Esophagus (tissue), 2 donors: ENCODE data around the gene SIK2. TPM values are rescaled to one million over a fixed set of nuclear protein-coding genes. Genes with fewer than 3 reads are reported as not detected.

Experiments
- H3K27ac ChIP-seq, 2 donors: one replicate each; pipeline ENCODE4 v1.5.1; 2013; ENCODE audit warnings: low read depth in 2 of 2, mild to moderate bottlenecking in 2 of 2, inconsistent platforms in 1 of 2, low read length in 1 of 2, moderate library complexity in 1 of 2
- H3K27me3 ChIP-seq, 2 donors: one replicate each; pipeline ENCODE4 v1.6.1; 2013; ENCODE audit warnings: low read length in 2 of 2, control low read depth in 1 of 2, mild to moderate bottlenecking in 1 of 2; ENCODE audit not compliant: insufficient read depth in 2 of 2, control insufficient read depth in 1 of 2
- H3K36me3 ChIP-seq, 2 donors: one replicate each; pipeline ENCODE4 v1.6.1; 2013; ENCODE audit warnings: low read length in 1 of 2; ENCODE audit not compliant: control insufficient read depth in 2 of 2, insufficient read depth in 2 of 2
- H3K4me1 ChIP-seq, 2 donors: one replicate each; pipeline ENCODE4 v1.6.1; 2013; ENCODE audit warnings: low read length in 1 of 2; ENCODE audit not compliant: control insufficient read depth in 2 of 2, insufficient read depth in 2 of 2
- H3K4me3 ChIP-seq, 2 donors: one replicate each; pipeline ENCODE4 v1.5.1; 2013; ENCODE audit warnings: low read length in 2 of 2, mild to moderate bottlenecking in 2 of 2, low read depth in 1 of 2, moderate library complexity in 1 of 2
- H3K9me3 ChIP-seq, 2 donors: one replicate each; pipeline ENCODE4 v1.6.1; 2013; ENCODE audit warnings: mild to moderate bottlenecking in 2 of 2, low read depth in 1 of 2, low read length in 1 of 2, moderate library complexity in 1 of 2; ENCODE audit not compliant: control insufficient read depth in 2 of 2, insufficient read depth in 1 of 2
- WGBS, 2 donors: extraction: QIAGEN DNeasy Blood & Tissue Kit; methylation state at CpG; one replicate each; pipeline ENCODE4 v1.1.7; 2013; 5-methylcytosine and 5-hydroxymethylcytosine counted together
- polyA plus RNA-seq, 2 donors: library from polyadenylated mRNA; stranded (reverse); fragments of 200-250 nt; gene quantifications; one replicate each; pipeline ENCODE4 v1.2.3, GENCODE V29; 2013
- donor health status: healthy with polysubstance abuse.
- donor health status: Bipolar disorder and iron deficiency.

Gene SIK2
- polyA plus RNA-seq, 2 donors = 2.7 to 2.8 TPM

GRCh38 chr11:111719379-111719778 lies 117.1 kb downstream of the SIK2 start:
- H3K4me3 ChIP-seq = no peak overlapping the region
- H3K4me1 ChIP-seq = peaks cover 0 to 3% of the 10 kb centered on the region in 2 donors
- no peak overlapping the region for H3K27ac ChIP-seq
- H3K9me3 ChIP-seq = no peaks in the 10 kb centered on the region
- H3K27me3 ChIP-seq = no peaks in the 10 kb centered on the region
- 80% methylated on average over 2 of the region's 2 CpGs for WGBS, 2 donors
- H3K36me3 ChIP-seq = peaks cover 19 to 37% of the 10 kb centered on the region in 2 donors

DNA sequence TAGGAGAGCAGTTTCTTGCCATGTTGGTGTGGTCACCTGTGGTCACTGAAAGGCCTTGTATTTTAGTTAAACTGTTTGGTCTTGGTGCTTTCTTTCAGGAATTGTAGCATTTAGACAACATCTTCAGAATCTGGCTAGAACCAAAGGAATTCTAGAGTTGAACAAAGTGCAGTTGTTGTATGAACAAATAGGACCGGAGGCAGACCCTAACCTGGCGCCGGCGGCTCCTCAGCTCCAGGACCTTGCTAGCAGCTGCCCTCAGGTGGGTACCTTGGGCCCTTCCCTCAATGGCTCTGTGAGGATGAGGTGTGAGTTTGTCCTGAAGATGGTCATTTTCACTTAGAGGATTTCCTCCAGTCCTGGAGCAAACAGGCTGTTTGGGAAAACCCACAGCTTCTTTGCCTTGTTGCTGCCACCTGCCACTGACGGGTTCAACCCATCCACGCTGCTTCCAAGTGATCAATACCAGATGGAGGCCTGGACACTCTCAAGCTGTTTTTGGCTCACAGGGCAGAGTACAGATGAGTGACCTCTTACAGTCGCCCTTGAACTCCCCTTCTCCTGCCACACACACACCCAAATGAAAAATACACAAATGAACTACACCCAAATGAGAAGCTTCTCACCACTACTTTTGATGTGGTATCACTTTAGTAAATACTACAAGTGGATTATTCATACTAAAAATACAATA lies 118.7 kb downstream of the SIK2 start:
- no peaks in the 10 kb centered on the region for H3K9me3 ChIP-seq
- H3K27me3 ChIP-seq = no peaks in the 10 kb centered on the region
- no peak overlapping the region for H3K4me3 ChIP-seq
- no peak overlapping the region for H3K27ac ChIP-seq
- WGBS, 2 donors = 89 to 91% methylated on average over 7 of the region's 7 CpGs
- peaks cover 0 to 3% of the 10 kb centered on the region in 2 donors for H3K4me1 ChIP-seq
- H3K36me3 ChIP-seq = peaks cover 19 to 44% of the 10 kb centered on the region in 2 donors

DNA sequence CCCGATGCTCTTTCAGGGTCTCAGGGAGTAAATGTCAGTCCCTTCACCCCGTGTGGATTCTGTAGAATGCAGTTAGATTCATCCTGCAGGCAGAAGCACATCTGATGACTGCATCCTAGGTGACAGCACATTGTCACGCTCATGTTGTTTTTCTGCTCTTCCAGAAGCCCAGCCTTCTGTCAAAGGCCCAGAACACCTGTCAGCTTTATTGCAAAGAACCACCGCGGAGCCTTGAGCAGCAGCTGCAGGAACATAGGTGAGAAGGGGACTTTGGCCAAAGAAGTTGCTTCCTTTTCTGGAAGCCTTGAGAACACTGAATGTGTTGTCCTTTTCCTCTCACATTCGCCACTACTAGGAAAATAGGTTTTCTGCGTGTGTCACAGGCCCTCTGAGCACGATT lies 120.3 kb downstream of the SIK2 start:
- 79 to 94% methylated on average over 8 of the region's 8 CpGs for WGBS, 2 donors
- Histone ChIP-seq H3K9me3 (no peaks in the 10 kb centered on the region), H3K27me3 (no peaks in the 10 kb centered on the region), H3K27ac (no peak overlapping the region), H3K36me3 (peaks cover 19 to 54% of the 10 kb centered on the region in 2 donors), H3K4me3 (no peak overlapping the region), H3K4me1 (peaks cover 0 to 3% of the 10 kb centered on the region in 2 donors)

- peaks cover 19 to 54% of the 10 kb centered on the region in 2 donors for H3K36me3 ChIP-seq
Measured at GRCh38 chr11:111723595-111723994, 121.3 kb downstream of the SIK2 start.

DNA sequence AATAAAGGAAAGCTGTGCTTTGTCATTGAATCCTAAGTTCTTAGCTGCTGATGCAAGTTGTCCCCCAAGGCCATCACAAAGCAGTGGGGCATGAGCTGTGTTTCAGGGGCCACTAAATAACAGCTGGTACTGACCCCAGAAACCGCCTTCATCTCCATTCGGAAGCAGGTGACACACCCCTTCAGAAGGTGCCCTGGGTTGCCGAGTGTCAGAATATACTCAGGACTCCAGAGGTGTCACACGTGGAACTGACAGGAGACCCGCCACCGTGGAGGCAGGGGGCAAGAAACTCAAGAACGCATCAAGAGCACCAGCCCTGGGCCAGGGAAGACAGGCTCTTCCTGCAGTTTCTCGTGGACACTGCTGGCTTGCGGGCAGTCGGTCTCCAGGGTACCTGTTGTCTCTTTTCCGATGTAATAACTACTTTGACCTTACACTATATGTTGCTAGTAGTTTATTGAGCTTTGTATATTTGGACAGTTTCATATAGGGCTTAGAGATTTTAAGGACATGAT lies 122.4 kb downstream of the SIK2 start:
- no peaks in the 10 kb centered on the region for H3K9me3 ChIP-seq
- H3K4me1 ChIP-seq = no peaks in the 10 kb centered on the region
- H3K36me3 ChIP-seq = peaks cover 19 to 52% of the 10 kb centered on the region in 2 donors
- no peaks in the 10 kb centered on the region for H3K27me3 ChIP-seq
- no peak overlapping the region for H3K27ac ChIP-seq
- 93% methylated on average over 11 of the region's 11 CpGs for WGBS, 2 donors
- H3K4me3 ChIP-seq = no peak overlapping the region

More at GRCh38 chr11:111723595-111723994, 121.3 kb downstream of the SIK2 start:
- no peaks in the 10 kb centered on the region for H3K27me3 ChIP-seq
- peaks cover 0 to 3% of the 10 kb centered on the region in 2 donors for H3K4me1 ChIP-seq
- H3K4me3 ChIP-seq = no peak overlapping the region
- no peaks in the 10 kb centered on the region for H3K9me3 ChIP-seq
- no peak overlapping the region for H3K27ac ChIP-seq
- WGBS, 2 donors = 86% methylated on average over 15 of the region's 15 CpGs

DNA sequence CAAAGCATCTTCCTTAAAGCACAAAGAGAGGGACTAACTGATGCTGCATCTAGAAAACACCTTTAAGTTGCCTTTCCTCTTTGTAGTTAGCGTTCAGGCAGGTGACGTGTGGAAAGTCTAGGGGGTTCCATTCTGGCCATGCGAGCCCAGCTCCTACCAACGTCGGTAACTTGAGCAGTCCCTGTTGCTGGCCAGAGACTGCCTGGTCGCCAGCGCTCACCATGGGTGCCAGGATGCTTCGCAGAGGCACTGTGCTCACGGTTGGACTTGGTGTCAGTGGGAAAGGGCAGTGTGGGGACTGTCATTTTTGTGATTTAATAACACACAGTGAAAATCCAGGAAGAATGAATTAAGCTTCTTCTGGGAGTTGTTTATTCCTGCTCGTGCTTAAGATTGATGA lies 123.4 kb downstream of the SIK2 start:
- Histone ChIP-seq H3K4me3 (no peak overlapping the region), H3K27ac (no peak overlapping the region), H3K36me3 (peaks cover 19 to 44% of the 10 kb centered on the region in 2 donors), H3K9me3 (no peaks in the 10 kb centered on the region), H3K4me1 (no peaks in the 10 kb centered on the region), H3K27me3 (no peaks in the 10 kb centered on the region)
- WGBS, 2 donors = 87 to 88% methylated on average over 10 of the region's 10 CpGs

DNA sequence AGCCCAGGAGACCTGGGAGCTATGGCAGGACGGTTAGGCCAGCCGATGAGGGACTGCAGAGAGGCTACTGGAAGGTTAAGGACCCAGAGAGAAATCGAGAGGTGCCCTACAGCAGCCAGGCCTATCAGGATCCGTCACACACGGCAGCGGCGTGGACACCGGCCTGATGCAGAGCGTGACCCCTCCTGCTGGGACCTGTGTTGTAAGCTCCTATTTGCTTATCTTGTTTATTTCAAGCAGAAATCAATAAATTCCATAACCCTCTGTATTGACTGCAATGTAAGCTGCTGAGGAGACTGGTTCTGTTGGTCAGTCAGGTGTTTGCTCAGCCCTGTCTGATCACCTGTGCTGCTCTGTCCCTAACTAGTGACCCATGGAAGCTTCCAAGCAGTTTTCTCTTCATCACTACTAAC lies 124.1 kb downstream of the SIK2 start:
- H3K27me3 ChIP-seq = no peaks in the 10 kb centered on the region
- no peak overlapping the region for H3K27ac ChIP-seq
- peaks cover 5% of the 10 kb centered on the region in 2 donors for H3K4me1 ChIP-seq
- WGBS, 2 donors = 91 to 92% methylated on average over 9 of the region's 9 CpGs
- no peaks in the 10 kb centered on the region for H3K9me3 ChIP-seq
- no peak overlapping the region for H3K4me3 ChIP-seq
- peaks cover 19 to 38% of the 10 kb centered on the region in 2 donors for H3K36me3 ChIP-seq

- Histone ChIP-seq H3K4me1 (peaks cover 7 to 8% of the 10 kb centered on the region in 2 donors), H3K27me3 (no peaks in the 10 kb centered on the region), H3K36me3 (peaks cover 11 to 31% of the 10 kb centered on the region in 2 donors), H3K4me3 (no peak overlapping the region), H3K27ac (no peak overlapping the region), H3K9me3 (no peaks in the 10 kb centered on the region)
- WGBS, 2 donors = 79 to 84% methylated on average over 7 of the region's 7 CpGs
Measured at GRCh38 chr11:111727431-111727830, 125.2 kb downstream of the SIK2 start.

DNA sequence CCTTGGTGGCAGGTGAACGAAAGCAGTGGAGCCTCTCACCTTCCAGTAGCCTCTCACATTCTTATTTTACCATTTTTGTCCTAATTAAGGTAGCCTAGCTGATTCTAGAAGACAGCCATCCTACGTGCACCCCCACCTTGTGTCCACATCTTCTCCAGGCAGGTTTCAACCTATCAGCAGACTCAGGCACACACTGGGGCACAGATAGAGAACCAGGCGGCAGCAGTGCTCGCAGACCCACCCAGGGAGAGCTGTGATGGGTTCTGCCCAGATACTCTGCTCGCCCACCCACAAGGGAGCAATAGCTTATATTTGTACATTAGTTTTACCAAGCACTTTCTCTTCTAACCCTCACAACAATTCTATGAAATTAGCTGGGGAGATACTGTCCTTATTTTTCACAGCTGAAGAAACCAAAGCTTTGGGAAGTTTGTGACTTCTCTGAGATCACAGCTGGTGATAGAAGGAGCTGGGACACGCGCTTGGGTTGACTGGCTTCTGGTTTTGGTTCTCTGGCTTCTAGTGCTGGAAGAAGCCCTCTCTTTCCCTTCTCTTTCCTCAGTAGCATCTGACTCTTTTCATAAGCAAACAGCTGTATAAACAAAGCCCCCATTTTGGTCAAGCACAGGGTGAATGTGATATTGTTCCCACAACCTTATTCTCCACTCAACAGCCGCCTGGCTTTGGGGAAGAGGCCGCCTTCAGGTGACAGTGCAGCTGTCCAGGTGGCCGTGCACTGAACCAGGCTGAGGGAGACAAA lies 127.0 kb downstream of the SIK2 start:
- WGBS, 2 donors = 86 to 87% methylated on average over 10 of the region's 10 CpGs
- no peaks in the 10 kb centered on the region for H3K27me3 ChIP-seq
- H3K36me3 ChIP-seq = peaks cover under 1 to 19% of the 10 kb centered on the region in 2 donors
- peaks cover 7 to 17% of the 10 kb centered on the region in 2 donors for H3K4me1 ChIP-seq
- H3K9me3 ChIP-seq = no peaks in the 10 kb centered on the region
- no peak overlapping the region for H3K4me3 ChIP-seq
- H3K27ac ChIP-seq = peak overlapping the region in 1 of 2 donors; percentile 34
